Measurements from ENCODE around the gene NAP1L1.

The NAP1L1 gene

DNA sequence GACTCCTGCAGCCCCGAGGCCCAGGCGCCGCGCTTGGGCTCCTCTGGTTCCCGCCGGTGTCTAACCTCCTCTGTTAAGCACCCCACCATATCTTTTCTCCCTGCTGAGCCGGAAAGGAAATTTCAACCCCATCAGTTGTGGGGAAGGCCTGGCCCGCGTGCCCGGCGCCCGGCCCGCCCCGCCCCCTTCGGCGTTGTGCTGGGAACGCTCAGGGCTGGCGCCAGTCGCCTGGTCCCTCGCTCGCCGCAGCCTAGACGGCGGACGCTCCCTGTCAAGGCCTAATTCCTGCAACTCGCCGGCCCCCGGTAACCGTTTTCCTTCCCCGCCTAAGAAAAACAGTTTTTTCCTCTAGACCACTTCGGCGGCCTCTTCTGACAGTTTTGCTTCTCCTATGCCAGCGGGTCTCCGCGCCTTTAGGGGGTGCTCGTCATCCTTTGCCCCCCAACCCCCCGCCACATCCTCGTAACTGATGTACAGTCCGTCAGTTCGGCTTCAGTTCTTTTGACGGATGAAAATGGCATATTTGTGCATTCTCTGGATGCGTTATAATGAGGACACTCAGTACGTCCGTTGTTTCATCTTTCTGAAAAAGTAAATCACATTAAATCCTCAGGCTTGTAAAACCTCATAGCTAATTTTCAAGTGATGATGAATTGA lies 506 bp upstream of the NAP1L1 start:
- DNase-seq (ENCODE audit: low read depth), result peak; percentile 38

DNA sequence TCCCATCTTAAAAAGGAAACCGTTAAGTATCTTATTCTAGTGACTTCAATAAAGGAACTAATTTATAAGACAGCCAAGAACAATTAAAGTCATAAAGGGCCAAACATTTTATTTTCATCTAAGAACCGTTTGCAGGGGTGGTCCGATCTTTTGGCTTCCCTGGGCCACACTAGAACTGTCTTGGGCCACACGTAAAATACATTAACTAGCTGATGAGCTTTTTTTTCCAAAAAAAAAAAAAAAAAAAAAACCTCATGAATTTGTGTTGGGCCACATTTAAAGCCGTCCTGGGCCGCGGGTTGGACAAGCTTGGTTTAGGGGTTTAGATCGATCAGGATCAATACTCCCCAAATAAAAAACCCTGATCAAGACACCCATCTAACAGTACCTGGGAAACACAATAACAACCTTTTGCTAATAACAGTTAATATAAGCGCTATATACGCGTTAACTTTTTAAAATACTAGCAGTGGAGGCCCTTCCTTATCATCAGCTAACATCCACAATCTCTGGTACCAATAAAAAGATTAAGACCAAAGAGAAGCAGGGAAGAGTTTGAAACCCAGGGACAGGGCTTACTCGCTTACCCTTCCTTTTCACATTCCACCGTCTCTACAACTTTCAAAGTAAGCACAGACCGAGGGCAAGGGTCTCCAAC lies 1.1 kb downstream of the NAP1L1 start:
- DNase-seq (ENCODE audit: low read depth), result no peak

DNA sequence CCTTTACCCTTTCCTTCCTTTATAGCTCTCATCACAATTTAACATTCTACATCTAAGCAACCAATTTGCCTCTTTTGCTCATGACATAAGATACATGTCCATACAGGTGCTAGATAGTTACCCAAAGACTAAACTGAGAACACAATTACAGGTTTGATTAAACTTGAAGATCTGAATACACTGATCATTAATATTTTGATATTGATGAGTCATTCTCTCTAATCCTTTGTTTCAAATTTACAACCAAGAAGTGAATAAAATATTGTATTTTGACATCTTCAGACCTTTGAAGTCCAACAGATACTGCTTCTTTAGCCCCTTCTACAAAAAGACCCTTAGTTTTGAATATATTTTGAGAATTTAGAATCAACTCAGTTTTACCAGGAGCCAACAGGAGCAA lies 2.6 kb downstream of the NAP1L1 start:
- DNase-seq (ENCODE audit: low read depth), result no peak

DNA sequence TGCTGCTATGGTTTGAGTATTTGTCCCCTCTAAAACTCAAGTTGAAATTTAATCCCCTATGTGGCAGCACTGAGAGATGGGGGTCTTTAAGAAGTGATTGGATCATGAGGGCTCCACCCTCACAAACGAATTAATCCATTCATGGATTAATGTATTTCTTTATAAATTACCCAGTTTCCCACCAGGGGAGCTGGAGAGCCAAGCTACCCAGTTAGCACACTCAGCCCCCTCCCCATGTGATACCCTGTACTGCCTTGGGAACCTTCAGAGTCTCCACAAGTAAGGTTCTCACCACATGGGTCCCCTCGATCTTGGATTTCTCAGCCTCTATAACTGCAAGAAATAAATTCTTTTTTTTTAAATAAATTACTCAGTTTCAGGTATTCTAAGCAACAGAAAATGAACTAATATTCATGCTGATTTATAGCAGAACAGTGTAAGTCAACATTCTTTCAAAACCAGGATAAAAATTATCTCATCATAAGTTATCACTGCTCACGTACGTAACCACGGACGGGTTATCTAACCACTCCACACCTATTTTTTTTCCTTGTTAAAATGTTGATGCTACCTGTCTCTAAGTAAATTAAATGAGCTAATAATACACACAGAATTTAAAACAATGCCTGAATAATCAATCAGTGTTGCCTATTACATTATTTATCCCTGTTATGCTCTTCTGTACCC lies 3.6 kb downstream of the NAP1L1 start:
- no peak for DNase-seq (ENCODE audit: low read depth)

- DNase-seq (ENCODE audit: low read depth), result no peak
Observed at GRCh38 chr12:76080017-76080728, 4.3 kb downstream of the NAP1L1 start.

DNA sequence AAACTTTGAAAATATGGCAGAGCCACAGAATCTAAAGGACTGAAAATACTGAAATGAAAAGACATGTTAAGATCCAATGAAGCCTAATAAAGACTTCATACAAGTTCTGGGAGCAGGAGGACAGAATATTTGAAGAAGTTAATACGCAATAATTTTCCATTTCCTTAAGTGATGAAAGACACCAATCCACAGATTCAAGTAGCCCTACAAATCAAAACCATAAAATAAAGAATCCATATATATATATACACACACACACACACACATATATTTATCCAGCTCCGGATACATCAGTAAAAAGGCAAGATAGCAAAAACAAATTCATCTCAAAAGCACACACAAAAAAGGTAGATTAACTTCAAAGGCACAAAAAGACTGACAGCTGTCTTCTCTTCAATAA lies 5.7 kb downstream of the NAP1L1 start:
- DNase-seq (ENCODE audit: low read depth), result no peak

DNA sequence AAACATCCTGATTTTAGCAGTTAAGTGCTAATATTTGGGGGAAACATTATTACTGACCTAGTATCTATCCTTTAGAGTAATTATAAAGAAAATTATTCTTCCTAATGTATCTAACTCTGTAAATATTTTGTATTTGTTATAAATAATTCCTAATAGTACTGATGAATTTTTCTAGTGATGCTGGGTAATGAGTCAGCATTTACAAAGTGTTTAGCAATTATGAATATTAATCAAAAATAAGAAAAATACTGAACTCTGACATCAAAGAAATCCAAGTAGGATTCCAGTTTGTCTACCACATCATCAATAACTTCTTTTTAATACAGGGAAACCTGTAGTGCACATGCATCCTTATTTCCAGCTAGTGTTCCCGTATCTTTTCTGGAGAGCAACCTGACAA lies 9.0 kb downstream of the NAP1L1 start:
- no peak for DNase-seq (ENCODE audit: low read depth)

GRCh38 chr12:76074701-76075336 lies 9.7 kb downstream of the NAP1L1 start:
- no peak for DNase-seq (ENCODE audit: low read depth)

- DNase-seq (ENCODE audit: low read depth), result no peak
Observed at GRCh38 chr12:76073561-76073960, 10.9 kb downstream of the NAP1L1 start.

DNA sequence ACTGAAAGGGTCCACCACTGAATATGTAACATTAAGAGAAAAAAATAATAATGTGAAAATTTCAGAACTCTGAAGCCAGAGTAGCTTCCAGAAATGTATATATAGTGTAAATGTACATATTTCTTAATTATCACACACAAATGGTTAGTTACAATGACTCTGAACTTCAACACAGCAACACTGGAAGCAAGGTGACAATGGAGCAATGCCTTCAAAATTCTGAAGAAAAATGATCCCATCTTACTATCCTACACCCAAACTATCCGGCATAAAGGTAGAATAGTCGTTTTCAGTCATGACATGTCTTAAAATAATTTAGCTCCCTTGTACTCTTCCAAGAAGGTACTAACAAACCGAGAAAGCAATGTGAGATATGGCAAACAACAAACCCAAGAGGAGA lies 11.9 kb downstream of the NAP1L1 start:
- DNase-seq (ENCODE audit: low read depth), result no peak

DNA sequence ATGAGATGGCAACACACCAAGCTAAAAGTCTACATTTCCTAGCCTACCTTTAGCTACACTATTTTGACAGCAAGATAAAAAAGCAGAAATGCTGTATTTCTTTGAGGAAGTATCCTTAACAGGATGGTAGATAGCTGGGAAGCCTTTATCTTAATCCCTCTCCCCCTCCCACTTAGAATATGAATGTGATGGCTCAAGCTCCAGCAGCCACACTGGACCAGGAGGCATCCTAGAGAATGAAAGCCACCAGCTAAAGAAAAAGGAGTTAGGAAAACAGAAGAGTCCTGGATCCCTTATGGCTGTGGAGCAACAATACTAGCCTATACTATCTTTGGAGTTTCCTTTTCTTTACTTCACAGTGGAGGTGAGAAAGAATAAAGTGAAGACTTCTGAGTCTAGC lies 15.1 kb downstream of the NAP1L1 start:
- no peak for DNase-seq (ENCODE audit: low read depth)

- DNase-seq (ENCODE audit: low read depth), result no peak
Observed at GRCh38 chr12:76065917-76066316, 18.6 kb downstream of the NAP1L1 start.

- no peak for DNase-seq (ENCODE audit: low read depth)
Observed at GRCh38 chr12:76064904-76065303, 19.6 kb downstream of the NAP1L1 start.

DNA sequence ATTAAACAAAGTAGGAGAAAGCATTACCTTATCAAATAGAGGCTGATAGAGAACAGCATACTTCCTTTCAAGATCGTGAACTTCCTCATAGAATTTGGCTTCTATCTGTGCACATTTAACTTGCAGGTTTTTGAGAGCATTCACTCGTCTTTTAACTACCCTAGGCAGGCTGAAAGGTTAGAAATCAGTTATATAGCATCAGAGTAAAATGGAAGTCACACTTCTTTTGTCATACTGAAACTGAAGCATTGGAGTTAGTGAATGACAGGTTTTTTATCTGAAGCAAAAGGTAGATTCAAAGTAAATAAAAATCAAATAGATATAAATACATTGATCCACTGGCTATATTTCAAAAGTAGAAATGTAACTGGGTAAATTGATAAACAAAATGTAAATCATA lies 24.4 kb downstream of the NAP1L1 start:
- DNase-seq (ENCODE audit: low read depth), result no peak

DNA sequence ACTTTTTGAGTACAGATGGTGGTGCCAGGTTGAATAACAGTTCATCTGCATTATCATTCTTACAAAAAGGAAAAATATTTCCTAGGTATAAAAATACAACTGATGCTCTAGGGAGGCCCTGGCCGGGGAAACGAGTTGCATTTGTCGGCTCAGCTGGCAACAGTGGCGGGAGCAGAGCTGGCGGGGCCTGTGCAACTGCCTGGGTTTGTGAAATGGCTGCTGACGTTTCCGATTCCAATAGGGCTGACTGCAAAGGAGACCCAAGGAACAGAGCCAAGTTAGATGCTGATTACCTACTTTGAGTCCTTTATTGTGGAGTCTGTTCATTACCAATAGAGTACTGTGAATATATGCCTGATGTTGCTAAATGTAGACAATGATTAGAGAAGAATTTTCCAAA lies 27.2 kb downstream of the NAP1L1 start:
- no peak for DNase-seq (ENCODE audit: low read depth)

DNA sequence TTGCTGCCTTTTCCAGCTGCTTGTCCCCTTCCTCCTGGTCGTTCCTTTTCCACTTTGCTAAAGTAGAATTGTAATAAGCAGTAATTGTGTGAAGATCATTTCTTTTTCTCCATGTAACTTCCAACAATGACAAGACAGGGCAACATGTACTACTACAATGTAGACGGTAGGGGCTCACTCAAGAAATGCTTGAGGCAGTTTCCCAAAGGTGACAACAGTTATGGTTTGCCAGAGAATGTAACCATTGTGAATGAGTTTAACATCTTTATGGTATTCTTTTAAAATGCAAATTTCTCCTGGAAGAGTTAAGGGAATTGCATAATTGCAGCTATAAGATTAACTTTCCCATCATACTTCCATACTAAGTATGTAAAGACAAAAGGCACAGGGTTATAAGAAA lies 29.1 kb downstream of the NAP1L1 start:
- DNase-seq (ENCODE audit: low read depth), result no peak

- no peak for DNase-seq (ENCODE audit: low read depth)
Observed at GRCh38 chr12:76049575-76050251, 34.8 kb downstream of the NAP1L1 start.

- no peak for DNase-seq (ENCODE audit: low read depth)
Observed at GRCh38 chr12:76047742-76048141, 36.7 kb downstream of the NAP1L1 start.

GRCh38 chr12:76047060-76047459 lies 37.4 kb downstream of the NAP1L1 start:
- DNase-seq (ENCODE audit: low read depth), result no peak

DNA sequence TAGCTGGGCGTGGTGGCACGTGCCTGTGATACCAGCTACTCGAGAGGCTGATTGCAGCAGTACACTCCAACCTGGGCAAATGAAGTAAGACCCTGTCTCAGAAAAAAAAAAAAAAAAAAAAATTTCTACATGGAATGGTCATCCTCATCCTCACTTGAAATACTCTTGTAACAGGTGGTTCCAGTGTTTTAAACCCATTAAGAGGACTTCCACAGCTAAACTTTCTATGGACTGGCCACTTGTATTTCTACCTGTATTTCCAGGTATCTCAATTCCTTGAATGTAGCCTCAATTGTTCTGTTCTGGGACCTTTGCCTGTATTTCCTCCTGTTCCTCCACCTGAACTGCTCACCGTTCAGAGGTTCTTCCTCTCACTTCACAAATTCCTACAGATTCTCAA lies 41.1 kb downstream of the NAP1L1 start:
- no peak for DNase-seq (ENCODE audit: low read depth)

GRCh38 chr12:76042147-76042546 lies 42.3 kb downstream of the NAP1L1 start:
- DNase-seq (ENCODE audit: low read depth), result no peak

DNA sequence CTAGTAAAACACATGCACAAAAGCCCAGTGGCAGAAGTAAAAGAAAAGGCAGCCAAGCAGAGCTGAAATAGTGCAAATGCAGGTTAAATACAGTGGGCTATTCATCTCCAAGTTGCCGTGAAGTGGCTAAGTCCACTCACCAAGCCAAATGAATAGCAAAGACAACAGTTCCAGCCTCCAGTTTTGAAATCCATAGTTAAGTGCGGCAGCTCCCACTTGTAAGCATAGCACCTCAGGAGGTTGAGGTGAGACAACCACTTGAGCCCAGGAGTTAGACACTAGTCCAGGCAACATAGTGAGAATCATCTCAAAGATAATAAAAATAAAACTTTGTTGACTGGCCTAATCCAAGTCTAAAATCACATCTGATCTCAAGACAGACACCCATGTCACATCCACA lies 43.1 kb downstream of the NAP1L1 start:
- no peak for DNase-seq (ENCODE audit: low read depth)
